SK-N-SH (cell line): ENCODE results near the gene CASKIN1.

Experiments
- CHD2 ChIP-seq: fragments of 150-350 bp; IDR thresholded peaks from 2 replicates; pipeline ENCODE4 v1.6.1; 2018; ENCODE audit warnings: low read length; ENCODE audit not compliant: partially characterized antibody
- POLR2AphosphoS5 ChIP-seq: IDR thresholded peaks from 2 replicates; pipeline ENCODE4 v1.6.1; 2012; ENCODE audit warnings: low read depth, low read length

GRCh38 chr16:2170587-2171435, 25.6 kb downstream of the CASKIN1 start:
- TF ChIP-seq CHD2 (no peak), POLR2AphosphoS5 (no peak)
